Measurements from ENCODE around the gene DNM3.

Gene DNM3

DNA sequence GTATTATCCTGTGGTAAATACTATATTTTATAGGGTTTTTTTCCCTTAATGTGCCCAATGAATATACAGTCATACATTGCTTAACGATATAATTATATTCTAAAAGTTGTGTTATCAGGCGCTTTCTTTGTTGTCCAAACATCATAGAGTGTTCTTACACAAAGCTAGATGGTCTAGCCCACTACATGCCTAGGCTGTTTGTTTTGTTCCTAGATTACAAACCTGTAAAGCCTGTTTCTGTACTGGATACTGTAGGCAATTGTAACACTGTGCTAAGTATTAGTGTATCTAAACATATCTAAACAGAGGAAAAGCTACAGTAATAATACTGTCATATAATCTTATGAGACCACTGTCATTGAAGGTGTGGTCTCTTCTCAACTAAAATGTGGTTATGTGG lies 336.6 kb downstream of the DNM3 start:
- DNase-seq (ENCODE audit: low read depth): no peak

DNA sequence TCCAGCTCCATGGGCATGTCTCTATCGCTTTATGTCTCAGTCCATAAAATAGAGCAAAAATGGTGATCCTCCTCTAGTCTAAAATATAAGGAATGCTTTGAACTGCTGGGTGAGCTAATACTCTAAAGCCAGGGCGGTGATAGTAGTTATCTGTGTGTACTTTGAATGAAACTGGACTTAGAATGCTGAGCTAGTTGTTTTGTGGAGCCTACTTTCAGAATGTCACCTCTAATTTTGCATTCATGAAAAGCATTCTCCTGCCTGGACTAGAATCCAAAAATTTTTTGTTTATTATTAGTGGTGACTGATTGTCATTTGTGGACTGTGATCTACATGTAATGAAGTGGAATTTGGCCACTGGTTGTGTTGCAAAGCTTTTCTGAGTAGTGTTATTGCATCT lies 337.6 kb downstream of the DNM3 start:
- DNase-seq (ENCODE audit: low read depth): no peak

DNA sequence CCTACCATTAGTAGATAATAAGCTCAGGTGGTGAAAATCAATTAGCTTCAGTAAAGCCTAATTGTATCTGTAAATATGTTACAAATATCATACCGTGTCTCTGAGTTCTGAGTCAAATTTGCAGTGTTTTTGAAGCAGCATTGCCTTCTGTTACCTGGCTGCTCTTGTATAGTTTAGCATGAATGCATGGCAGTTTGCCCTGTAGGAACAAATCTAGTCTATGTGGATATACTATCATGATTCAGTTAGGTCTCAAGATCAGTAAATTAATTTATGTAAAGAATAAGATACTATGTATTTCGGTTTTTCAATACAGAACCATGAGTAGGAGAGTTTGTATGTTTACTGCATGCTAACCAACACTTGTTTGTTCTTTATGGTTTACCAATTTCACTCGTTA lies 338.6 kb downstream of the DNM3 start:
- no peak for DNase-seq (ENCODE audit: low read depth)

DNA sequence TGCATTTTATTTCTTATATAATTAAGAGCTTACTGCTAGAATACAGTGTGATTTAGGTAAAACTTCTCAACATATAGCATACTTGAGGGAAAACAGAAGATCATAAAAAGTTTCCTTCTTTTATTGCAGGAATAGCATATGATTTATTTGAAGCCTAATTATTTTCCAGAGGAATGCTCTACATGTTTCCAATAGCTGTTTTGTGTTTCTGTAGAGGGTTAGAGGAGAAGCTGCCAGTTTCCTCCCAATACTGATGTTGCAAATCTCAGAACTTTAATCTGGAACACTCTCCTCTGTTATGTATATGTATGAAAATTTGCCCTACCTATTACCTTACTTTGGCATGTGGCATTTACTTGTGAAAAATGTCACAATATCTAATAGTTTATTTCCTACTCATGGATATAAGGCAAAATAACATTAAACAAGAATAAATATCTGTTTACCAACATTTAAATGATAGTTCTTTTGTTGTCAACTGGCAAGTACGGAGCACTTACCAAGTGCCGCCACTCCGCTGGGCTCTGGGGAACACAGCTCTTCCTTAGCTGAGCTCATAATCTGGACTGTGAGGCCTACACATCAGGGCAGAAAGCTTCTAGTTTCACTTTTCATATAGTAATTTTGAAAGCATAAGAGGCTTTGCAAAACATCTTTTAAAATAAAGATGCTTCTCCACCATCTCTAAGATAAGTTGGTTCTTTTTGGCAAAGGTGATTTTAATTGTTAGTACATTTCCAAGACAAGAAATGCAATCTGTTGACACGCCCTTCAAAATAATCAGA lies 339.4 kb downstream of the DNM3 start:
- peak; percentile 69 for DNase-seq (ENCODE audit: low read depth)

DNA sequence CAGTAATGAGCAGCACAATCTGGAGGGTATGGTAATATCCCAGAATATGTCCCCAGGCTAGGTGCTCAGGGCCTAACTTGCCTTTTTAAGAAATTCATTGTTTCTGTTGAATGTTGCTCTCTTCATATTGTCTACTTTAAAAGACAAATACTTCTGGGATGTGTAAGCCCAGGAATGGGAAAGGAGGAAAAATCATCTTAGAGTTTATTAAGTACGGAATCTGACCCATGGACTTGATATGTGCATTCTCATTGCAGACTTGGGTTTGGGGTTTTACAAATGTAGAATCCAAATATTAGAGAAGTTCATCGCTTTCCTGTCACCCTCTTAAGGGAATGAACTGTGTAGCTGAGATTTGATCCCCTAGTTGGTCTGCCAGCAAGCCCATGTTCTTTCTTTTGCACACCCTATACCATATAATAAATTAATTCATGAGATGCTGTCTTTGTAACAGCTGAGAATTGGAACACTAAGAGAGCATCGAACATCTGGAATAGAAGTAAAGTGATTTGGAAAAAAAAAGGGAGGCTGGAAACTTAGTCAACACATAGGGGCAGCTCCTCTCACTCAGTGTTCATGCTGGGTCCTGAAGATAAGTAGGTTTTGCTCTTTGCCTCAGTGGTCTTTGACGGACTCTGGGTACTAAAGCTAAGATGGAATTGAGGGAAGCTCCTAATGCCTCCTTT lies 343.4 kb downstream of the DNM3 start:
- DNase-seq (ENCODE audit: low read depth): no peak

DNA sequence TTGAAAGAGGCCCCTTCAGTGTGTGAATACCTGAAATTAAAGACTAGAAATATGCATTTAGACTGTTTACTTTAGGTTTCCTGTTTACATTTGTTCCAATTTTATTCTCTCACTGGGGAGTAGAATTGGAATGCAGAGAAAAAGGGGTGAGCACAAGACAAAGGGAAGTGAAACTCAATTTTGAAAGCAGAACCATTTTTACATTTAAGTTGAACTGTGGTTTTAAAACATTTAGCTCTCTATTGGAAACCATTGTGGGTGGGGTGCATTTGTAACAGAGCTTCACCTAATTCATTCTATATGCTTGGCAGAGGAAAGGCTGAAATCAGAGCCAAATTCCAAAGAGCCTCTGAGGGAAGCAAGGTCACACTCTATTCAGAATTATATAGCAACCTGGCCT lies 343.9 kb downstream of the DNM3 start:
- DNase-seq (ENCODE audit: low read depth): no peak

DNA sequence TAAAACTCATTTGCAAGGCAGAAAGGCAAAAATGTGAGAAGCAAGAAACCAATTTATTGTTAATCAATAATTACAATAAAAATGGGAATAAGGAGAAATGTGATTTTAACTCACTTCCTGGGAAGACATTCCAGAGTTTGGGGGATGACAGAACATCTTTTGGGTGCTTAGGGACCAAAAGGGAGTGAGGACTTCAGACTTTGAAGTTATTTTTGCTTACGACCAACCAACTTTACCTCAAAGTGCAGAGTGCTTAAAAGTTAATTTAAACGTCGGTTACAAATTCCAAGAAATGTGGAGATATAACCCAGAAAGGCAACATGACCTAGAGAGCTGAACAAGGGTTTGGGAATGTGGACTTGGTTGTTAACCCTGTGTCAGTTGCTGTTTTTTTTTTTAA lies 344.7 kb downstream of the DNM3 start:
- no peak for DNase-seq (ENCODE audit: low read depth)

DNA sequence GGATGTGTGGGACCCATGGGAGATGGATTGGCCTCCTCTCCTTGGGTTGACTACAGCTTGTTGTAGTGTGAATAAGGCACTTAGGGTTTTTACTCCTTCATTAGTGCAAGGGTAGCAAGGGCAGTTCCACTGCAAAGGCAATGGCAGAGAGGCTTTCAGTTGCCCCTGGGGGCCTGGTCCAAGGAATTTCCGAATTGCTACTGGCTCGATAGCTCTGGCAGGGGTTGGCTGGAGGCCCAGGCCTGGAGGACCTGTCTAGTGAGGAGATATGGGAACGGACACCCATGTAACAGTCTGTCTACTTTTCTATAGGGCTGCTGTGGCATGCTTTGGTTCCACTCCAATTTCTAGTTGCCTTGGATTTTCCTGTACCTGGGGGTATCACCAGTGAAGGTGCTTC lies 360.3 kb downstream of the DNM3 start:
- no peak for DNase-seq (ENCODE audit: low read depth)

DNA sequence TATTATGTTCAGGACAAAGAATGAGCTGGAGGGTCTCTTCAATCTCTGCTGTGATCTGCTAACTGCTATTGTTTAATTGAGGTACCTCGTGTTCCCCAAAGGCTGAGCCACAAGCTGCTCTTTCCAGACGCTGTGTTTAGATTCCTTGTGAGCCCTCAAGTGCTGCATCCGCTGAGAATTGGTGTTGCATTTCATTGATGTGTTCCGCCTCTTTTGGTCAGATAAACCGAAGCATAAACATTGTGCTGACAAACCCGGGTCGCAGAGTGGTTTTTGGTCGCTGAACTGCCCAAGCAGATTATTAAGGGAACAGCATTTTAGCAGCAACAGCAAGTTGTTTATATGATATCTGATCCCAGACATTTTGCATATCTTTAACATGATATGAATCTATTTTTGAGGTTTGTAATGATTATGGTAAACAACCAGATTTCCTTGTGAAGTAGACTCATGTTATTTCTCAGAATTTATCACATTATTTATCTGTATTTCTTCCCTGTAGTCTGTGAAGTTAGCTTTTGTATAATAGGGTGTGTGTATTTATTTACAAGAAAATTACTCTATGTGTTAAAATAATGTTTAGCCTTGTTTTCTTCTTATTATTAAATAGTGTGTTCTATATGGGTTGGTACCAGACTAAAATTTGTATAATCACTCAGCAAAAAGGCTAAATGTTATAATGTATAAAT lies 362.0 kb downstream of the DNM3 start:
- DNase-seq (ENCODE audit: low read depth): peak; percentile 50

DNA sequence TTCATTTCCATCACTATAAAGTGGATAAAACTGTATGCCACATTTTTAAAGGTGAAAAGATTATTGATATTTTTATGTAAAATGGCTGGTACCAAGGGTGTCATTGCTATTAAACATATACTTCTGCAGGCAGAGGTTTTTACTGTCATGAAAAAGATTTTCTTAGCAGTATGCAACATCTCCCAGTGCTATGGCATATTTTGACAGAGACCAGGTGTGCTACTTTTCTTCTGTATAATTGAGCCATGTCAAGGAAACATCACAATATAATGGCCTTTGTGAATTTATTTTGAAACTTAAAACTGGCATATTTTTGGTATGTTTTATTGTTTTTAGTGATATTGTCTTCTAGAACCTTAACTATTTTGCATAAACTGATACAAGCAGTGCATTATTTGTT lies 362.6 kb downstream of the DNM3 start:
- DNase-seq (ENCODE audit: low read depth): no peak

DNA sequence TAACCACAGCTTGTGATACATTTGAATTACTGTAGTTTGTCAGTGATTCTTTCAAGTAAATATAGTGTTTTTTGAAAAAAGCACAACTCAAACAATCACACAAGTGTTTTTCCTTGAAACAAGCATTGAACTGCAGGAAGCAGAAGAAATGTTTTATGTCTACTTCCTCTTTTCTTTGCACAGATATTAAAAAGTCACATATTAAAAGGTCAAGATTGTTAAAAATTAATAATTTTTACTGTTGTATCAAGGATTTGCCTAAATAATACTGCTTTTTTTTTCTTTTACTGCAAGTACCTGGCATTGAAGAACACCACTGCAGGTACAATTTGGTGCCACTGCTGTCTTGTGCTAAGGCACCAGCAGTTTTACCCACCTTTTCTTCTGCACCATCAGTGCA lies 365.0 kb downstream of the DNM3 start:
- no peak for DNase-seq (ENCODE audit: low read depth)

DNA sequence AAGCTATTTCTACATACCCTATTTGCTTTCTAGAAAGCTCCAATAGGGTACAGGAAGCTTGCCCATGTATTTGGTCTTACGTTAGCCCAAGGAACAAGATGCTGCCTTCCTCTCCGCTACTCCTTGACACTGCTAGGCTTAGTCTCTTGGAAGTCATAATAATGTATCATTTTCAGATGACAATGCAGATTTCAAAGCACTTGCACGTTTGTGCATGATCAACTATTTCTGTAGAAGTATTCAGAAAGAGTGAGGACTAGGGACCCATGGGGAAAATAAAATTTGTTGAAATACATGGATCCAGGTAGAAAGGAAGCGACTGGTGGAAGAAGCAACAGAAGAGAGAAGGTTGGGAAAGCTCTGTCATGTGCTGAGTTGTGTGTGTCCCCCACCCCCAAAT lies 367.3 kb downstream of the DNM3 start:
- no peak for DNase-seq (ENCODE audit: low read depth)

DNA sequence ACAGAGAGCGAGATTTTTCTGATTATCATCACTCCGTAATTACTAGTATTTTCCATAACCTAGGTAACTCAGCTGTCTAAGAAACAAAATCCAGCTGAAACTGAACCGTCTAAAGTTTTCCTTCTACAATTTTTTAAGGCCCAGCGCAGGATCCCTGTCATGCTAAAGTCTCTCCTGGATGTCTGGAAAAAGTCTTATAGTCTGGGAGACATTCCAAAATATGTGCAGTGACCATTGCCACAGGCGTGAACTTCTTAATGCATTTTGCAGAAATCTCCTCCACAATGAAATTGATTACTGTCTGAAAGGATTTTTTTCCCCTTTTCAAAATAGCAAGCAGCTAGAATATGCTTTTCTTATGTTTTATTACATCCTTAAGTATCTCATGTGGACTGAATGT lies 369.9 kb downstream of the DNM3 start:
- DNase-seq (ENCODE audit: low read depth): no peak

DNA sequence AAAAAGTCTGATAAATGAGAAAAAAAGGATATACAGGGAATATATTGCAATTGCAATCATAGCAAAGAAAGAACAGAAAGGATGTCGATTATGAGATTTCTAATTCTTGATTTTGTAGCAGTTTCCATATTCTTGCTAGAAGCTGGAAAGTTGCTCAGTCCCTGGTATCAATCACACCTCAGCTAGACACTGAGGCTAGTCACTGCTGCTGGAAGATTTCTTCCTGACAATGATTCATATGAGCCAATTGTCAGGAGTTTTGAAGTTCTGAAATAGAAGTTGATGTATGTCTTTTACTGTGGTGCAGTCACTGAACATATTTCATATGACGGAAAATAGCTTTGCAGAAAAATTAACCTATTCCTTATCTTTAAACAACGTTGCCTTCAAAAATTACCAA lies 370.8 kb downstream of the DNM3 start:
- peak; percentile 0 for DNase-seq (ENCODE audit: low read depth)

DNA sequence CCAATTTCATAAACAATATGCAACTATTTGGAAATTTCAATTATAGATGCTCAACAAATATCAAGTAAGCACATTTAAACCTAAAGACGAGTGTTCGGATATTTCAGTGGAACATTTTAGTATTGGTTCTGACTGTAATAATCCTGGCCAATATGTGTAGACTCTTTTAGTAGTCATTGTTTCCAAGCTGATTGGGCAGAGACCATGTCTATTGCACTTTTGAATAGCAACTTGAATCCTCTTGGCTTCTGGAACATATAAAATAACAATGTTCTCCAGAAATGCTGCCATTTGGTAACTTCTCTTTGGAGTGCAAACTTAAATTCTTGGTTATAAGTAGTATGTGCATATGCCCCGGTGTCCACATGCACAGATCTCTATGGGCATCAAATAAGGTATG lies 373.7 kb downstream of the DNM3 start:
- no peak for DNase-seq (ENCODE audit: low read depth)

DNA sequence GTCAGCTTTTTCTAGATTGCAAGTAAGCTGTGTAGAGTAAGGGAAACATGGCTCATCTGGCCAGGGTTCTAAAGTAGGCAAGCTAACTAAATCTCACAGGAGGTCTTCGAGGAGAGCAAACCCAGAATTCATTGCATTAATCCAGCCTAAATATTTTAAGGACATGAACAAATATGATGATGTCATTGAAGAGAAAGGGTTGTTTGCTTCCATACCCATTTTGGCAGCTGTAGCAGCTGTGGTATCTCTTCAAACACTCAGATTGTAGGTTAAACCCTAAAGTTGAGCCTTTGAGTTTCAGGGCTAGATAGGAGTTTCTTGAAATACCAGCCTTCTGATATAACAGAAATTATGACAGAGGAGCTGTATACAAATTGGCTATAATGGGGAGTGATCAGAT lies 378.7 kb downstream of the DNM3 start:
- no peak for DNase-seq (ENCODE audit: low read depth)

DNA sequence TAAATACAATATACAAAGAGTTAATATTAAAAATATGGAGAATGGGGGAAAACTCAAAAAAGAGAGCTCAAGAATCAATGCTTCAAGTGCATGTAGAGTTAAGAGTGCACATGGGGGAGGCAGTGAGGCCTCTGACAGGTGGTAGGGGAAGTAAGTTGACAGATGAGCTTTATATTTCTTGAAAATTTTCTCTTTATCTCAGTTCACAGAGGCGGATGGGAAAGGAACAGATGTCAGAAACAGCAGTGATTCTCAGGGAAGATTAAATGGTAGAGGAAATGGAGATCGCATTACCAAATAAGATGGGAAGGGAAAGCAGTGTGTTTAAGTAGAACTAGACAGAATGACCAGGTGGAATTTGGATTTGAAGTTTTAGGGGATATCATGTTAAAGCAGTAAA lies 379.1 kb downstream of the DNM3 start:
- peak; percentile 1 for DNase-seq (ENCODE audit: low read depth)

DNA sequence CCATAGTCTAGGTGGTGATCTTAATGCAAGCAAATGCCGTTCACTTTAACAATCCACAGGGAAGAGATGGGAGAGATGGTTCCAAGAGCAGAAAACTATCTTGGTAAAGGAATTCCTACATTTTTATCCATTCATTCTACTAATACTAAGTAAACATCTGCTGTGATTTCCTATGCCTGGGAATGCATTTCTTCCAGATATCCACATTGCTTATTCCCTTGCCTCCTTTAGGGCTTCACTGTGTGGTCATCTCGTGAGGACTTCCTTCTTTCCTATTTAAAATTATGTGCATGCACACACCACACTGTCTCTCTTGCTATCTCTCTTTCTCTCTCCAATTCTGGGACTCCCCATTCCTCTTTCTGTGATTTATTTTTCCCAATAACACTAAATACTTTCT lies 380.1 kb downstream of the DNM3 start:
- DNase-seq (ENCODE audit: low read depth): no peak

DNA sequence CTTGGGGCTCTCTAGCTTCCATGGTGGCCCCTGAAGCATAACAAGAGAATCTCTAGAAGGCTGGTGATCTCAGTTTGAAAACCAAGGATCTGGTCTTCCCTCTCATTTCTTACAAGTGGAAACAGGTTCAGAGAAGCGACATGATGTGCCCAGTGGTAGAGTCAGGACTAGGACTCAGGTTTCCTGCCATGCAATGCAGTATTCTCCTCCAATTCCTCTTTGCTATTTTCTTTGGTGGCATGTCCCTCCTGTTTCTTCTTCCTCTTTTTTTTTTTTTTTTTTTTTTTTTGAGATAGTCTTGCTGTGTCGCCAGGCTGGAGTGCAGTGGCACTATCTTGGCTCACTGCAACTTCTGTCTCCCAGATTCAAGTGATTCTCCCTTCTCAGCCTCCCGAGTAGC lies 383.6 kb downstream of the DNM3 start:
- no peak for DNase-seq (ENCODE audit: low read depth)

DNA sequence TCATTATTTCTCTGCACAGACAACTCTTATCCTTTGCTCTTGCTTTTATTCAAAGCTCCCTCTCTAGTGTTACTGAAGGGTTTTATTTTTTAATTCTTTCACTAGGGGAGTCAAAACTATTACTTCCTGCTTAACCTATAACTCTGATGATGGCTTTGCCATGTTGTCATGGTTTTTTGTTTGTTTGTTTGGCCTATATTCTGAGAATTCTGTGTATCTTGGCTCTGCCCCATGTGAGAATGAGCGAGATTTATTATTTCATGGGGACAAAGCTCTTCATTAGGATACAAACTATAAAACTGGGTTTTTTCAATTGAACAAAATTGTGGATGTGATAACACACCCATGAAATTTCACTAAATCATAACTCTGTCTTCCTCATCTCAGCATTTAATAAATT lies 388.6 kb downstream of the DNM3 start:
- DNase-seq (ENCODE audit: low read depth): no peak

DNA sequence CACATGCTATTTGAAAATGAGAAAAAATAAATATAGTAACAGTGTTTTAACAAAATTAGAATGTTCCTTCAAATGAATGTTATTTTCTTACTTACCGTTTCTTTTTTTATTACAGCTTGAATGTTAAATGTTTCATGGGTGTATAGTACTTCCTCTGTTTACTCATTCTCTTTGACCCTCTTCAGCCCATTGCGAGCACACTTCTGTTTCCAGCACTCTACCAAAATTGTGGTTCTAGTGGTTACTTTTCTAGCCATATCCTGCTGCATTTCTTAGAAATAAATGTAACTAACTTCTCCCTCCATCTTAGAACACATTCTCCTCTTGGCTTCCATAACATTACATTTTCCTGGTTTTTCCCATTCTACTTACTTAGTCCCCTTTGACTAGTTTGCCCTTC lies 389.2 kb downstream of the DNM3 start:
- no peak for DNase-seq (ENCODE audit: low read depth)

DNA sequence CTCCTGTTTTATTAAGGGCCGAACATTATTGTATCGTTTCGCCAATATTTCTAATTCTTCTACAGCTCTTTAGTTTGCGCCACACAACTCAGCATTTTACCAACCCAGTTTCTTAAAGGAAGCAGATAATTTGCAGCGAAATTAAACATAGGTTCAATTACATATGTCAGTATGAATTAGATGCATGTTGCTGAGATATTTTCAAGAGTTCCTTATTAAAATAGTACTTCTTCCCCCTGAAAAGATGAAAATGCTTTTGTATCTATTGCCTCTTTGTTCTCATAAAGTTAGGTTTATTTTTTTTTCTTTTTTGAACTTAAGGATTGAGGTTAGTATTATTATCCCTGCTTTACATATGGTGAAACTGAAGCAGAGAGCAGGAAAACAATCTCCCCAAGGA lies 395.7 kb downstream of the DNM3 start:
- DNase-seq (ENCODE audit: low read depth): no peak

DNA sequence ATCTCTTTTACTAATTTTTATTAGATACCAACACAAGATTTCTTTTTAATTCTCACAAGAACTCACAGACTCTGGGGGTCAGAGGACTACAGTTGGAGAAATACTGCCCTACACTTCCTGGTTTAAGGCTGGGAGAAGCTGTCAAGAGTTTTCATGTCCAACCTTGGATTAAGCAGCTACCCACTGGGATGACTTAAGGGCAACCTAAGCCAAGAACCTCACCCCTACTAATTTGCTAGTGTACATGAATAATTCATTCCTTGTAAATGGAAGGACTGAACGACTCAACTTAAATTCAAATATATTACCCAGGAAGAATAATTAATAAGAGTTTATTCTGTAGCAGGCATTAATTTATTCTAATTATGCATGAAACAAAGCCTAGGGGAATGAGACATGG lies 396.9 kb downstream of the DNM3 start:
- no peak for DNase-seq (ENCODE audit: low read depth)
